ENCODE measurements around the gene COL25A1.

COL25A1 gene

DNA sequence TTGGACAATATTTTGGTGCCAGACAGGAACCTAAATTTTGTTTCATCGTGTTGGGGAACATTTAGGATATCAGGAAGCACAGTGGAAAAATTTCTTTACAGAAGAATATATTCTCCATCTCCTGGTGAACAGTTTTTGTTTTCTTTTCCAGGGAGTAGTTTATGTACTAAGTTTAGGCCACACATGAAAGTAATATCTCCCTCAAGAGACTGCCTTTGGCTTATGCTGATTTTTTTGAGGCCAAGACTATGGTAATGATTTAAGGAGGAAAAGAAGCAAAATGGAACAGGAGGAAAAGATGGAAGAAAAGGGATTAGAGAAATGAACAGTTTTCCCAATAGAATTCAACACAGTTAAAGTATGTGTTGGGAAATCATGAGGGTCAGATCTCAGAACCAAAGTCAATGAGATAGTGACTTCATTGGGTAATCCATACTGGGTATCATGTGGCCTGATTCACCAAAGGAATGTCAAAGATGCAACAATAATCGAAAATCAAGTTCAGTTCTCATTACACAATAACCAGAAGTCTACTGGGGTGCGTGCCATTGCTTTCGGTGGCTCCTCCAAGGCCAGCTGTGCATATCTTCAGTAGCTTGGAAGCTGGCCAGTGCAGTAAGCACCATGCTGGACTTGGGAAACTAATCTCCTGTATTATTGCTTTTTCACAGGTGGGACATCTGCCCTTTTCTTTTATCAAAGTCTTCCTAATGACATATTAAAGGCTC, 234.8 kb downstream of the COL25A1 start:
- ChIA-PET CTCF (no interaction called here), POLR2A (no interaction called here)
- H3K4me3 ChIP-seq (ENCODE audit: low read depth, low read length), result no peak overlapping the region
- no peak for DNase-seq (ENCODE audit: low read depth, low spot score)
- TF ChIP-seq, protein P1, sequence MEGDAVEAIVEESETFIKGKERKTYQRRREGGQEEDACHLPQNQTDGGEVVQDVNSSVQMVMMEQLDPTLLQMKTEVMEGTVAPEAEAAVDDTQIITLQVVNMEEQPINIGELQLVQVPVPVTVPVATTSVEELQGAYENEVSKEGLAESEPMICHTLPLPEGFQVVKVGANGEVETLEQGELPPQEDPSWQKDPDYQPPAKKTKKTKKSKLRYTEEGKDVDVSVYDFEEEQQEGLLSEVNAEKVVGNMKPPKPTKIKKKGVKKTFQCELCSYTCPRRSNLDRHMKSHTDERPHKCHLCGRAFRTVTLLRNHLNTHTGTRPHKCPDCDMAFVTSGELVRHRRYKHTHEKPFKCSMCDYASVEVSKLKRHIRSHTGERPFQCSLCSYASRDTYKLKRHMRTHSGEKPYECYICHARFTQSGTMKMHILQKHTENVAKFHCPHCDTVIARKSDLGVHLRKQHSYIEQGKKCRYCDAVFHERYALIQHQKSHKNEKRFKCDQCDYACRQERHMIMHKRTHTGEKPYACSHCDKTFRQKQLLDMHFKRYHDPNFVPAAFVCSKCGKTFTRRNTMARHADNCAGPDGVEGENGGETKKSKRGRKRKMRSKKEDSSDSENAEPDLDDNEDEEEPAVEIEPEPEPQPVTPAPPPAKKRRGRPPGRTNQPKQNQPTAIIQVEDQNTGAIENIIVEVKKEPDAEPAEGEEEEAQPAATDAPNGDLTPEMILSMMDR (IDR thresholded peaks at IDR 0.05; ENCODE audit: insufficient read depth, low read length, missing control alignments), result no peak

DNA sequence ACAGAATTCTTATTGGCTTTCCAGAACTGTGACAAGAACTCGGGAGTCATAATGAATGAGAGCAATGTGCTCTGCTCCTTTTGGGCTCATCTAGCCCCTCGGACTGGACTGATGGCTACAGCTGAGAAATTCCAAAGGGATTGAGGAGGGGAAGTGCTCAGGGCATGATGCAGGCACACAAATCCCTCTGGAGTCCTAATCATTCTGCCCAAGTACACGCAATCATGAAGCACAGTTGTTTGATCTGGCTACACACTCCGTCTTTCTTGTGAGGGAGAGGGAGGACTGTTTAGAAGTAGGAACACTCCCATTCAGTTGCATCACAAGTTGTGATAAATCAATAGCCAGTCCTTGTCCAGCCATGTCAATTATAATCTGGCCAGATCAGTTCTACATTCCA, 237.5 kb downstream of the COL25A1 start:
- DNase-seq (ENCODE audit: low read depth, low spot score), result no peak
- CTCF ChIA-PET, result no interaction called here
- no peak overlapping the region for H3K4me3 ChIP-seq (ENCODE audit: low read depth, low read length)
- POLR2A ChIA-PET, result no interaction called here
- TF ChIP-seq, protein P1 (IDR thresholded peaks at IDR 0.05; ENCODE audit: insufficient read depth, low read length, missing control alignments), result no peak

DNA sequence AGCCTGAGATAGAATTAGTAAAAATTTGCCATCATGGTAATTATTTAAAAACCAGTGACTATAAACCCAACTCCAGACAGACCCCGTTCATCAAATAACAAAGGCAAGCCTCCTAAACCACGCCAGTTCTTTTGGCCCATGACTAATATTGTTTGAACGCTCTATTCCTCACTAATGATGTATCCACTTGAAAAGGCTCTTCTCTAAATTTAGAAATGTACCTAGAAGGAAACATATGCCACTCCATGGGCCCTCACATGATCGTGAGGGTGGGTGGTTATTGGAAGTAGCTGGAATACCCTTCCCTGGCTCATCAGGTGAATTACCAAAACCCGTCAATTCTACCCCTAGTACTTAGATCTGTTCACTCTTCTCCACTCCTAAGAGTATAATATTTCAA, 249.2 kb downstream of the COL25A1 start:
- no peak for DNase-seq (ENCODE audit: low read depth, low spot score)
- no peak overlapping the region for H3K4me3 ChIP-seq (ENCODE audit: low read depth, low read length)
- TF ChIP-seq, protein P1 (IDR thresholded peaks at IDR 0.05; ENCODE audit: insufficient read depth, low read length, missing control alignments), result no peak
- CTCF ChIA-PET, result no interaction called here
- POLR2A ChIA-PET, result no interaction called here

DNA sequence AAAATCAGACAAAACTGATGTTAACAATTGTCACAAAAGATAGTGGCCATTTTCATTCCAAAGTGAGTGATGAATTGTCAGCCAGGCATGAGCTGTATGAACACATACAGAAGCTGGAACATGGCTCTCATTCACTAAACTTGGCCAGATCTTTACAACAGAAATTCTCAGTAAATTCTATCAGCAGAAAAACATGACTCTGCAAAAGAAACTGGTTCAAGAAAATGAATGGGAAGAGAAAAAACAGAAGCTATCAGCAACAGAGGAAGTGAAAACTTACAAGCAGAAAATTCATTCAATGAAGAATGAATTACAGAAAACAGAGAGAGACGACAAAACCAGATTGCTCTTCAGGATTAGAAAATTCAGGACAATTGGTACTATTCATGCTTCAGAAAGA, 249.6 kb downstream of the COL25A1 start:
- ChIA-PET CTCF (no interaction called here), POLR2A (no interaction called here)
- DNase-seq (ENCODE audit: low read depth, low spot score), result no peak
- no peak overlapping the region for H3K4me3 ChIP-seq (ENCODE audit: low read depth, low read length)
- TF ChIP-seq, protein P1 (IDR thresholded peaks at IDR 0.05; ENCODE audit: insufficient read depth, low read length, missing control alignments), result no peak

DNA sequence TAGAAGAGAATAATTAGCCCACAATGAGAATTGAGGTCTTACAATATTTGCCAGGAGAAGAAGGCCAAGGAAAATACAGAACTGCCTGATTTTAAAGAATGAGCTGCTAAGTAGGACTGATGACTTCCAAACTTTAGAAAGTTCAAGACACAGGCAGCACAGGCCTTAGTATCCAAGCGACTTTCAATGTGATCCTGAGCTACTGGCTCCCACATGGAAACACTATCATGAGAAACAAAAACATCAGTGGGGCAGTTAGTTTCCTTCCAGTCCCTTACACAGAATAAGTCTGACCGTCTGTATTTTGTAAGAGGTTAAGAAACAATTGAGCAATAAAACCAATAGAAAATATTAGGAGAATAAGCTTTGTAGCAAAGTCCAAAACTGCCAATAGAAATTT, 251.4 kb downstream of the COL25A1 start:
- POLR2A ChIA-PET, result interaction anchor here (0.6 kb wide), 1 partner anchor 118 kb away, joined by 3 read pairs; no protein-coding TSS in a partner anchor
- TF ChIP-seq, protein P1 (IDR thresholded peaks at IDR 0.05; ENCODE audit: insufficient read depth, low read length, missing control alignments), result no peak

DNA sequence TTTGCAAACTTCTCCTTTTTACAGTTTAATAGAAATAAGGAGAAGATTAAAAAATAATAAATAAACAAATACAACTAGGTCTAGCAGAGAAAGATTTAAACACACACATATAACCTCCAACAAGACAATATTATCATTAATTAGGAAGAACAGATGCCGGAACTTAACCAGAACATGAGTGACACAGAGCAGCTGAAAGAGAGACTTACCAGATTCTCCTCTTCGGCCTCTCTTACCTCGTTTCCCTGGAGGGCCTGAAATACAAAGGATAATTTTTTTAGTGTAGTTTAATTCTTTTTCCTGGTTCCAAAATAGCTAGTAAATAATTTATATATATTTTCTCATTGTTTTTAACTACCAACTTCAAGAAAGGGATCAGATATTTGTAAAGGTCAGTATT, 252.5 kb downstream of the COL25A1 start:
- no peak for DNase-seq (ENCODE audit: low read depth, low spot score)
- TF ChIP-seq, protein P1 (IDR thresholded peaks at IDR 0.05; ENCODE audit: insufficient read depth, low read length, missing control alignments), result no peak
- H3K4me3 ChIP-seq (ENCODE audit: low read depth, low read length), result no peak overlapping the region
- ChIA-PET CTCF (no interaction called here), POLR2A (no interaction called here)

More for the DNA sequence above, 251.4 kb downstream of the COL25A1 start:
- H3K4me3 ChIP-seq (ENCODE audit: low read depth, low read length), result no peak overlapping the region
- CTCF ChIA-PET, result interaction anchor here (1.2 to 1.3 kb wide), 2 partner anchors 15 to 355 kb away, joined by 3 read pairs; no protein-coding TSS in a partner anchor
- no peak for DNase-seq (ENCODE audit: low read depth, low spot score)
